HG03139 (cell line): ENCODE measurements around the gene TRMT112.
"Not testable (repeated sequence)": the region's sequence is repeated elsewhere in the genome, so short reads cannot be mapped to it uniquely, and the experiment has no call there.

Source experiments
- ATAC-seq: cut with Tn5 transposase; IDR thresholded peaks from one replicate; pipeline ENCODE4 v1.9.1; 2021; ENCODE audit not compliant: unreplicated experiment

Gene TRMT112

GRCh38 chr11:64313491-64314145, 3.7 kb downstream of the TRMT112 start:
- no peak for ATAC-seq

GRCh38 chr11:64312947-64313346, 4.4 kb downstream of the TRMT112 start:
- no peak for ATAC-seq

GRCh38 chr11:64307795-64308194, 9.6 kb downstream of the TRMT112 start:
- not testable (repeated sequence) for ATAC-seq

GRCh38 chr11:64306876-64307622, 10.3 kb downstream of the TRMT112 start:
- ATAC-seq = no peak

GRCh38 chr11:64306563-64306875, 10.8 kb downstream of the TRMT112 start:
- no peak for ATAC-seq

- peak; percentile 26 for ATAC-seq
Observed at GRCh38 chr11:64305691-64306562, 11.4 kb downstream of the TRMT112 start.

GRCh38 chr11:64305075-64305690, 12.2 kb downstream of the TRMT112 start, which contains the start of gene ESRRA:
Gene ESRRA (plus strand): TSS chr11:64305524. CDS start chr11:64307180, 1,656 bp downstream.
- ATAC-seq = peak; percentile 63

- peak; percentile 38 for ATAC-seq
Observed at GRCh38 chr11:64304316-64305072, 12.9 kb downstream of the TRMT112 start.

GRCh38 chr11:64304032-64304315, 13.4 kb downstream of the TRMT112 start:
- no peak for ATAC-seq

GRCh38 chr11:64303109-64304031, 14.0 kb downstream of the TRMT112 start:
- ATAC-seq = no peak

- ATAC-seq = no peak
Observed at GRCh38 chr11:64299847-64300648, 17.3 kb downstream of the TRMT112 start, which contains the start of gene CATSPERZ. Gene CATSPERZ (plus strand): TSS chr11:64300358. CDS start chr11:64300411, 53 bp downstream.

GRCh38 chr11:64298966-64299846, 18.2 kb downstream of the TRMT112 start:
- ATAC-seq = no peak

- no peak for ATAC-seq
Observed at GRCh38 chr11:64297699-64298358, 19.5 kb downstream of the TRMT112 start.

- no peak for ATAC-seq
Observed at GRCh38 chr11:64296830-64297698, 20.3 kb downstream of the TRMT112 start.

GRCh38 chr11:64296236-64296635, 21.1 kb downstream of the TRMT112 start:
- ATAC-seq = no peak

GRCh38 chr11:64295760-64296159, 21.6 kb downstream of the TRMT112 start:
- no peak for ATAC-seq
